Measurements from ENCODE around the gene CXCL6.

CXCL6 gene

GRCh38 chr4:73810191-73810590 is 26.3 kb upstream of the CXCL6 start:
- no peak overlapping the region for H3K4me3 ChIP-seq (replicated peaks in 1 of 2; ENCODE audit: low read depth in 2 of 2, low read length in 2 of 2)
- no peak for DNase-seq (ENCODE audit: low read depth in 2 of 2)
- TF ChIP-seq CTCF (IDR thresholded peaks at IDR 0.05; ENCODE audit: low read depth, low read length), result no peak

DNA sequence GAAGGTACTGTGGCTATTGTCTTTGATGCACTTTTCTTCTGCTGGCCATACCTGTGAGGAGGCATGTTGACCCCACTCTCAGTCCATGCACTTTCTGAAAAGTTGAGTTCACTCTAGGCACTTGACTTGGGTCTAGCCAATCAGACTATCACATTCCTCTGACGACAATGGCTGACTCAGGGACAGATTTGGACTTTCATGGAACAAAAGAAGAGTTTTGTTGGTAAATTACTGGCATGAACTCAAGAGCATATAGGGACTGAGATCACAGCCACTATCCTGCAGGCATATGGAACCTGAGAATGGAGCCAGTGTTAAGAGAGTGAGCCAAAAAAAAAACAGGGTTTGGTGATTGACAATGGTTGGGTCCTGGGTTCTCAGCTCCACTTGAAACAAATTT is 24.6 kb upstream of the CXCL6 start:
- no peak for TF ChIP-seq CTCF (IDR thresholded peaks at IDR 0.05; ENCODE audit: low read depth, low read length)
- no peak overlapping the region for H3K4me3 ChIP-seq (replicated peaks in 1 of 2; ENCODE audit: low read depth in 2 of 2, low read length in 2 of 2)
- DNase-seq (ENCODE audit: low read depth in 2 of 2), result peak in 1 of 2 donors; percentile 62

DNA sequence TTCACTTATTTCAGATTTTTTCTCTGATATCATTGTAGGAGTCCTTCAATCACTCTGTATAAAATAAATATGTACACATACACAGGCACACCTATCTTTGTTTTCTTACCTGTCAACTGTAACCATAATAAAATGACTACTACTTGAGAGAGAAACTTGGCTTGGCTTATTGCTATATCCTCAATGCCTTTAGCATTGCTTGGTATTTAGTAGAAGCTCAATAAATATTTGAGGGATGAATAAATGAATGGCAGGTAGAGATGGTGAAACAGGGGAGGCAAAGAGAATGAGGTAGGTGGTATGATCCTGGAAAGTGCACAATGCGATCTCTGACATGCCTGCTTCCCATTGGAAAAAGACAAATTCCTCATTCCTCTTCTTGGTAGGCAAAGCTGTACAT is 21.8 kb upstream of the CXCL6 start:
- no peak for DNase-seq (ENCODE audit: low read depth in 2 of 2)
- no peak overlapping the region for H3K4me3 ChIP-seq (replicated peaks in 1 of 2; ENCODE audit: low read depth in 2 of 2, low read length in 2 of 2)
- TF ChIP-seq CTCF (IDR thresholded peaks at IDR 0.05; ENCODE audit: low read depth, low read length), result no peak

- no peak overlapping the region for H3K4me3 ChIP-seq (replicated peaks in 1 of 2; ENCODE audit: low read depth in 2 of 2, low read length in 2 of 2)
- peak in 1 of 2 donors; percentile 62 for DNase-seq (ENCODE audit: low read depth in 2 of 2)
- TF ChIP-seq CTCF (IDR thresholded peaks at IDR 0.05; ENCODE audit: low read depth, low read length), result no peak
Observed at GRCh38 chr4:73815145-73815544, 21.3 kb upstream of the CXCL6 start.

GRCh38 chr4:73816814-73817213 is 19.7 kb upstream of the CXCL6 start:
- peak; percentile 77 to 95 for DNase-seq (ENCODE audit: low read depth in 2 of 2)
- H3K4me3 ChIP-seq (replicated peaks in 1 of 2; ENCODE audit: low read depth in 2 of 2, low read length in 2 of 2), result no peak overlapping the region

DNA sequence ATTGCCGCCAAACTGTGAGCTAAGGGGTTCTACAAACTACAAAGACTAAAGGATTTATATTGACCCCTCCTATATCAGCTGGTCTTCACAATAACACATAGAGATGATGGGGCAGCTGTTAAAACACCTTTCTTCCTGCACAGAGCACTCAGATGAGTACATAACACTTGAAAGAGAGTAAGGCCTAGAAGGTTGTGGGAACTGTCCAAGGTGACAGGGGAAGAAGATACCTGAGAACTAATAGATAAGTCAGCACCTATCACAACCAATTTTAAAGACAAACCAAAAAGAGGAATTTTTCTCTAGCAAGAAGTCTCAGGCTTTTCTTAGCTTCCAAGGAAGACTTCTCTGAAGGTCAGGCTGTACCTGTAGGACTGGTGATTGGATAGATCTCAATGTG is 19.1 kb upstream of the CXCL6 start:
- no peak for DNase-seq (ENCODE audit: low read depth in 2 of 2)
- no peak overlapping the region for H3K4me3 ChIP-seq (replicated peaks in 1 of 2; ENCODE audit: low read depth in 2 of 2, low read length in 2 of 2)
- no peak for TF ChIP-seq CTCF (IDR thresholded peaks at IDR 0.05; ENCODE audit: low read depth, low read length)

More at GRCh38 chr4:73816814-73817213, 19.7 kb upstream of the CXCL6 start:
- no peak for TF ChIP-seq CTCF (IDR thresholded peaks at IDR 0.05; ENCODE audit: low read depth, low read length)

- no peak for DNase-seq (ENCODE audit: low read depth in 2 of 2)
- H3K4me3 ChIP-seq (replicated peaks in 1 of 2; ENCODE audit: low read depth in 2 of 2, low read length in 2 of 2), result no peak overlapping the region
- TF ChIP-seq CTCF (IDR thresholded peaks at IDR 0.05; ENCODE audit: low read depth, low read length), result no peak
Observed at GRCh38 chr4:73821325-73821724, 15.2 kb upstream of the CXCL6 start.
